A549 (cell line): Measurements from ENCODE around the gene PTPRG. TPM values are rescaled to one million over a fixed set of nuclear protein-coding genes. Genes with fewer than 3 reads are reported as not detected.

Experiments used
- ATAC-seq, 2 experiments: fragments of 200-7000 bp in 1 of 2; fragments of >200 bp in 1 of 2; cut with Nextera tagmentation in 1 of 2; cut with Tn5 transposase in 1 of 2; 3 replicates each; pipeline versions ENCODE4 v1.8.0 to v1.9.1; 2018 to 2020; ENCODE audit warnings: mild to moderate bottlenecking in 1 of 2, moderate library complexity in 1 of 2
- CTCF ChIA-PET: fragments of 300-600 bp; sonication (Branson Sonifier 250); formaldehyde crosslinking; extraction: SDS; loops from one replicate; lab custom pipeline; 2021; ENCODE audit warnings: antibody characterized with exemption, inconsistent platforms; lab: Yijun Ruan, JAX
- POLR2A ChIA-PET: fragments of 350-600 bp; formaldehyde crosslinking; extraction: SDS; loops from one replicate; lab custom pipeline; 2021; ENCODE audit warnings: antibody characterized with exemption, inconsistent platforms; lab: Yijun Ruan, JAX
- DNase-seq, 2 experiments: peaks; one replicate each; pipeline versions ENCODE4 v3.0.0 to v3.0.0-alpha.2; 2011 to 2016; ENCODE audit warnings: low read depth in 1 of 2, low spot score in 1 of 2
- FAIRE-seq: peaks from 2 replicates; lab custom pipeline; 2011; peaks lifted over from hg19 to GRCh38; lab: Jason Lieb, UNC
- H3K27ac ChIP-seq, 2 experiments: fragments of >200 bp; sonication (Bioruptor Twin); formaldehyde crosslinking; 3 replicates each; pipeline ENCODE4 v1.5.1; 2016 to 2017
- H3K4me1 ChIP-seq: fragments of >200 bp; sonication (Bioruptor Twin); formaldehyde crosslinking; 3 replicates; pipeline ENCODE4 v1.6.1; 2016
- H3K4me2 ChIP-seq: fragments of >200 bp; sonication (Bioruptor Twin); formaldehyde crosslinking; 3 replicates; pipeline ENCODE4 v1.6.1; 2016
- H3K4me3 ChIP-seq: fragments of >200 bp; sonication (Bioruptor Twin); formaldehyde crosslinking; 3 replicates; pipeline ENCODE4 v1.5.1; 2016
- H3K9me3 ChIP-seq: fragments of >200 bp; sonication (Bioruptor Twin); formaldehyde crosslinking; 3 replicates; pipeline ENCODE4 v1.6.1; 2016
- CBX8 ChIP-seq: fragments of 200-600 bp; sonication (generic); IDR thresholded peaks from 2 replicates; pipeline ENCODE4 v1.6.1; 2016
- FOSB ChIP-seq: fragments of 250-450 bp; sonication (Bioruptor Pico); IDR thresholded peaks from 2 replicates; pipeline ENCODE4 v1.5.0; 2020; ENCODE audit warnings: mild to moderate bottlenecking, moderate library complexity
- GATA3 ChIP-seq: IDR thresholded peaks from 2 replicates; pipeline ENCODE4 v1.6.1; 2012; ENCODE audit warnings: borderline replicate concordance
- HEYL ChIP-seq: fragments of 250-450 bp; sonication (Bioruptor Pico); IDR thresholded peaks from 2 replicates; pipeline ENCODE4 v1.8.0; 2021; ENCODE audit warnings: mild to moderate bottlenecking, moderate library complexity
- HOXA7 ChIP-seq: fragments of 250-450 bp; sonication (Bioruptor Pico); IDR thresholded peaks from 2 replicates; pipeline ENCODE4 v1.5.0; 2020; ENCODE audit warnings: mild to moderate bottlenecking, moderate library complexity
- HOXB13 ChIP-seq: fragments of 250-450 bp; sonication (Bioruptor Pico); IDR thresholded peaks from 2 replicates; pipeline ENCODE4 v1.5.0; 2020; ENCODE audit warnings: low read depth, mild to moderate bottlenecking, moderate library complexity
- JUN ChIP-seq, 2 experiments: fragments of >200 bp; sonication (Bioruptor Twin); formaldehyde crosslinking; IDR thresholded peaks; 2 replicates in 1 of 2; 3 replicates in 1 of 2; pipeline ENCODE4 v1.6.1; 2016 to 2017
- JUNB ChIP-seq: fragments of >200 bp; sonication (Bioruptor Twin); formaldehyde crosslinking; IDR thresholded peaks from 2 replicates; pipeline ENCODE4 v1.6.1; 2016
- MAFK ChIP-seq: fragments of 450-650 bp; IDR thresholded peaks from 2 replicates; pipeline ENCODE4 v1.6.1; 2014; ENCODE audit not compliant: partially characterized antibody
- MAZ ChIP-seq: fragments of 150-350 bp; IDR thresholded peaks from 2 replicates; pipeline ENCODE4 v1.6.1; 2014; ENCODE audit warnings: antibody characterized with exemption, low read depth, low read length, borderline replicate concordance
- MYC ChIP-seq: IDR thresholded peaks from 2 replicates; pipeline ENCODE4 v1.6.1; 2012; ENCODE audit warnings: mild to moderate bottlenecking, inconsistent platforms, low read length, improper control_type of control experiment, borderline replicate concordance
- NFE2L2 ChIP-seq: fragments of 150-350 bp; conservative IDR thresholded peaks from 2 replicates; pipeline ENCODE4 v1.6.1; 2014; ENCODE audit warnings: low read length
- NPAS2 ChIP-seq: fragments of 250-450 bp; sonication (Bioruptor Pico); IDR thresholded peaks from 2 replicates; pipeline ENCODE4 v1.8.0; 2022; ENCODE audit warnings: mild to moderate bottlenecking, moderate library complexity, borderline replicate concordance
- PHF8 ChIP-seq: fragments of 200-600 bp; sonication (generic); IDR thresholded peaks from 2 replicates; pipeline ENCODE4 v1.6.1; 2016; ENCODE audit warnings: low read depth, mild to moderate bottlenecking, antibody characterized with exemption, moderate library complexity, borderline replicate concordance
- RAD21 ChIP-seq, 2 experiments: fragments of >200 bp in 1 of 2; sonication (Bioruptor Twin) in 1 of 2; formaldehyde crosslinking in 1 of 2; IDR thresholded peaks in 1 of 2; conservative IDR thresholded peaks in 1 of 2; 2 replicates in 1 of 2; 3 replicates in 1 of 2; pipeline ENCODE4 v1.6.1; 2012 to 2018; ENCODE audit warnings: inconsistent platforms in 1 of 2
- ZFP36 ChIP-seq: fragments of 450-650 bp; IDR thresholded peaks from 2 replicates; pipeline ENCODE4 v1.6.1; 2014; ENCODE audit warnings: borderline replicate concordance; ENCODE audit not compliant: partially characterized antibody
- WGBS: methylation state at CpG from one replicate; pipeline ENCODE4 v1.1.6; 2017; ENCODE audit errors: missing lambda C conversion rate; 5-methylcytosine and 5-hydroxymethylcytosine counted together
- polyA plus RNA-seq, 4 experiments: library from polyadenylated mRNA; depleted of rRNA in 3 of 4; stranded (reverse); fragments of >200 nt; fragmentation: RNase III in 1 of 4; extraction: RNeasy Plus Mini Kit Qiagen cat#74134 plus additional on column Dnase treatment in 1 of 4; gene quantifications; 2 replicates in 3 of 4; 3 replicates in 1 of 4; pipeline ENCODE4 v1.2.3, GENCODE V29; 2011 to 2017
- TF ChIP-seq, protein P1 (sequence below): fragments of 250-450 bp; sonication (Bioruptor Pico); IDR thresholded peaks from 2 replicates; pipeline ENCODE4 v1.5.0; 2020; ENCODE audit warnings: low read depth, mild to moderate bottlenecking, moderate library complexity
- TF ChIP-seq, protein P2 (sequence below): fragments of >200 bp; sonication (Bioruptor Twin); formaldehyde crosslinking; IDR thresholded peaks from 3 replicates; pipeline ENCODE4 v1.6.1; 2016
- TF ChIP-seq, protein P3 (sequence below): fragments of 200-600 bp; sonication (generic); IDR thresholded peaks from 2 replicates; pipeline ENCODE4 v1.6.1; 2016; ENCODE audit warnings: antibody characterized with exemption, mild to moderate bottlenecking, moderate library complexity
- TF ChIP-seq, protein P4 (sequence below): fragments of >200 bp; sonication (Bioruptor Twin); formaldehyde crosslinking; IDR thresholded peaks from 3 replicates; pipeline ENCODE4 v1.5.1; 2016
- TF ChIP-seq, protein P5 (sequence below): IDR thresholded peaks from 2 replicates; pipeline ENCODE4 v1.6.1; 2012

PTPRG gene
- polyA plus RNA-seq, 2 of the 4 experiments (the other 2 are of a cell fraction) = 4.5 to 4.8 TPM

DNA sequence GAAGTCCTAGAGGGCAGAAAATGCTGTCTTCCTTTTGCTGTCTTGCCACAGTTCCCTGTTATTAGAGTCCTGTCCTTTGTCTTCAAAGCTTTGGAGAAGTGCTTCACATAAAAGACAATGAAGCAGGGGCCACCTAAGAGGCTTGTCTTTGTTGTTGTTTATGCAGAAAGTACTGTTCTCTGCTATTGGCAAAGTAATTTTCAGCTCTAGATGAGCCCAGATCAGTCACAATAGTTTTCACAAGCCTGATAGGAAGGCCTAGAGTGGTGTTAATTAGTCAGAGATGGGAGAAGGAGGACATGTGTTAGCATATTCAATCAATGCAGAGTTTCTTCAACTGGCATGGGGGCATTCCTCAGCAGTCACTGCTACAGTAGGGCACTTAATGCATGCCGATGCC is 300.0 kb downstream of the PTPRG start:
- Histone ChIP-seq H3K9me3 (no peaks in the 10 kb centered on the region), H3K4me2 (no peak overlapping the region), H3K4me1 (no peaks in the 10 kb centered on the region), H3K4me3 (no peak overlapping the region), H3K27ac (no peak overlapping the region)
- 40% methylated on average over 1 of the region's 1 CpG for WGBS
- ATAC-seq (no peak), FAIRE-seq (no peak), DNase-seq (no peak)
- POLR2A ChIA-PET = no interaction called here
- TF ChIP-seq JUNB (no peak), HEYL (no peak), NPAS2 (CRISPR knock-in tag) (no peak), RAD21 (conservative IDR thresholded peaks at IDR 0.05 in 1 of 2, IDR thresholded peaks at IDR 0.05 in 1 of 2) (no peak), HOXA7 (CRISPR knock-in tag) (no peak), FOSB (CRISPR knock-in tag) (no peak), MAZ (no peak), JUN (IDR thresholded peaks at IDR 0.05) (no peak)
- TF ChIP-seq, protein P1, sequence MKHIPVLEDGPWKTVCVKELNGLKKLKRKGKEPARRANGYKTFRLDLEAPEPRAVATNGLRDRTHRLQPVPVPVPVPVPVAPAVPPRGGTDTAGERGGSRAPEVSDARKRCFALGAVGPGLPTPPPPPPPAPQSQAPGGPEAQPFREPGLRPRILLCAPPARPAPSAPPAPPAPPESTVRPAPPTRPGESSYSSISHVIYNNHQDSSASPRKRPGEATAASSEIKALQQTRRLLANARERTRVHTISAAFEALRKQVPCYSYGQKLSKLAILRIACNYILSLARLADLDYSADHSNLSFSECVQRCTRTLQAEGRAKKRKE = no peak
- TF ChIP-seq, protein P2, sequence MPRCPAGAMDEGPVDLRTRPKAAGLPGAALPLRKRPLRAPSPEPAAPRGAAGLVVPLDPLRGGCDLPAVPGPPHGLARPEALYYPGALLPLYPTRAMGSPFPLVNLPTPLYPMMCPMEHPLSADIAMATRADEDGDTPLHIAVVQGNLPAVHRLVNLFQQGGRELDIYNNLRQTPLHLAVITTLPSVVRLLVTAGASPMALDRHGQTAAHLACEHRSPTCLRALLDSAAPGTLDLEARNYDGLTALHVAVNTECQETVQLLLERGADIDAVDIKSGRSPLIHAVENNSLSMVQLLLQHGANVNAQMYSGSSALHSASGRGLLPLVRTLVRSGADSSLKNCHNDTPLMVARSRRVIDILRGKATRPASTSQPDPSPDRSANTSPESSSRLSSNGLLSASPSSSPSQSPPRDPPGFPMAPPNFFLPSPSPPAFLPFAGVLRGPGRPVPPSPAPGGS = no peak
- TF ChIP-seq, protein P3, sequence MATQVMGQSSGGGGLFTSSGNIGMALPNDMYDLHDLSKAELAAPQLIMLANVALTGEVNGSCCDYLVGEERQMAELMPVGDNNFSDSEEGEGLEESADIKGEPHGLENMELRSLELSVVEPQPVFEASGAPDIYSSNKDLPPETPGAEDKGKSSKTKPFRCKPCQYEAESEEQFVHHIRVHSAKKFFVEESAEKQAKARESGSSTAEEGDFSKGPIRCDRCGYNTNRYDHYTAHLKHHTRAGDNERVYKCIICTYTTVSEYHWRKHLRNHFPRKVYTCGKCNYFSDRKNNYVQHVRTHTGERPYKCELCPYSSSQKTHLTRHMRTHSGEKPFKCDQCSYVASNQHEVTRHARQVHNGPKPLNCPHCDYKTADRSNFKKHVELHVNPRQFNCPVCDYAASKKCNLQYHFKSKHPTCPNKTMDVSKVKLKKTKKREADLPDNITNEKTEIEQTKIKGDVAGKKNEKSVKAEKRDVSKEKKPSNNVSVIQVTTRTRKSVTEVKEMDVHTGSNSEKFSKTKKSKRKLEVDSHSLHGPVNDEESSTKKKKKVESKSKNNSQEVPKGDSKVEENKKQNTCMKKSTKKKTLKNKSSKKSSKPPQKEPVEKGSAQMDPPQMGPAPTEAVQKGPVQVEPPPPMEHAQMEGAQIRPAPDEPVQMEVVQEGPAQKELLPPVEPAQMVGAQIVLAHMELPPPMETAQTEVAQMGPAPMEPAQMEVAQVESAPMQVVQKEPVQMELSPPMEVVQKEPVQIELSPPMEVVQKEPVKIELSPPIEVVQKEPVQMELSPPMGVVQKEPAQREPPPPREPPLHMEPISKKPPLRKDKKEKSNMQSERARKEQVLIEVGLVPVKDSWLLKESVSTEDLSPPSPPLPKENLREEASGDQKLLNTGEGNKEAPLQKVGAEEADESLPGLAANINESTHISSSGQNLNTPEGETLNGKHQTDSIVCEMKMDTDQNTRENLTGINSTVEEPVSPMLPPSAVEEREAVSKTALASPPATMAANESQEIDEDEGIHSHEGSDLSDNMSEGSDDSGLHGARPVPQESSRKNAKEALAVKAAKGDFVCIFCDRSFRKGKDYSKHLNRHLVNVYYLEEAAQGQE = no peak
- TF ChIP-seq, protein P4, sequence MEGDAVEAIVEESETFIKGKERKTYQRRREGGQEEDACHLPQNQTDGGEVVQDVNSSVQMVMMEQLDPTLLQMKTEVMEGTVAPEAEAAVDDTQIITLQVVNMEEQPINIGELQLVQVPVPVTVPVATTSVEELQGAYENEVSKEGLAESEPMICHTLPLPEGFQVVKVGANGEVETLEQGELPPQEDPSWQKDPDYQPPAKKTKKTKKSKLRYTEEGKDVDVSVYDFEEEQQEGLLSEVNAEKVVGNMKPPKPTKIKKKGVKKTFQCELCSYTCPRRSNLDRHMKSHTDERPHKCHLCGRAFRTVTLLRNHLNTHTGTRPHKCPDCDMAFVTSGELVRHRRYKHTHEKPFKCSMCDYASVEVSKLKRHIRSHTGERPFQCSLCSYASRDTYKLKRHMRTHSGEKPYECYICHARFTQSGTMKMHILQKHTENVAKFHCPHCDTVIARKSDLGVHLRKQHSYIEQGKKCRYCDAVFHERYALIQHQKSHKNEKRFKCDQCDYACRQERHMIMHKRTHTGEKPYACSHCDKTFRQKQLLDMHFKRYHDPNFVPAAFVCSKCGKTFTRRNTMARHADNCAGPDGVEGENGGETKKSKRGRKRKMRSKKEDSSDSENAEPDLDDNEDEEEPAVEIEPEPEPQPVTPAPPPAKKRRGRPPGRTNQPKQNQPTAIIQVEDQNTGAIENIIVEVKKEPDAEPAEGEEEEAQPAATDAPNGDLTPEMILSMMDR = no peak
- CTCF ChIA-PET = no interaction called here

DNA sequence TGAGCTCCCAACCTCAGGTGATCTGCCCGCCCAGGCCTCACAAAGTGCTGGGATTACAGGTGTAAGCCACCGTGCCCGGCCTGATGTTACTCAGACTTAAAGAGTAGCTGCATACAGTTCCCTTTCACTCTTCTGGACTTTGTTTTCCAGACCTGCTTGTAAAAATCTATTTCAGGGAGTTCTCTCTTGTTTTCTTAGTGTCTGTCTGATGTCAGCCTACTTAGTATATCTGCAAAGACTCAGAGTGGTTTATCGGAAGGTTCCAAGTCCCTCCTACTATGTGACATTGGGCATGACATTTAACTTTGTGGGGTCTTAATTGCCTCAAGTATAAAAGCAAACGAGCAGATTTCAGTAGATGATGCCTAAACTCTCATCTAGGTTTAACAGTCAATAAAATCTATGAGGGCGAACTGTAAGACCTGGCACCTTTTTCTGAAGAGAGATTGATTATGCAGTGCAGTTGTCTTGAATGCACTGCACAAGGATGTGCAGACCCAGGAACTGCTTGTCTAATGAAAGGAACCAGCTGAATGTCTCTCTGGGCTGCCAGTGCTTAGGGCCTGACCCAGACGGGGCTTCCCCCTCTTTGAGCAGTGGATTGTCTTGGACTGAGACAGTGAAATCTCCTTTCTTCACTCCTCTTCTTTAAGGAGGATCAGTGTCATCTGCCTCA is 301.4 kb downstream of the PTPRG start:
- CTCF ChIA-PET = no interaction called here
- WGBS = 41% methylated on average over 6 of the region's 7 CpGs

More for the DNA sequence above, 301.4 kb downstream of the PTPRG start:
- Histone ChIP-seq H3K27ac (no peak overlapping the region), H3K4me3 (no peak overlapping the region), H3K9me3 (no peaks in the 10 kb centered on the region)
- DNase-seq = no peak
- POLR2A ChIA-PET = no interaction called here
- no peak for FAIRE-seq
- TF ChIP-seq HOXB13 (CRISPR knock-in tag) = no peak
- no peak for TF ChIP-seq ZFP36
- no peak for TF ChIP-seq GATA3
- TF ChIP-seq JUN (IDR thresholded peaks at IDR 0.05) = no peak
- TF ChIP-seq, protein P4 = no peak
- TF ChIP-seq NFE2L2 = no peak
- no peak for TF ChIP-seq MYC
- TF ChIP-seq PHF8 = no peak
- no peak for TF ChIP-seq NPAS2 (CRISPR knock-in tag)
- TF ChIP-seq, protein P5, sequence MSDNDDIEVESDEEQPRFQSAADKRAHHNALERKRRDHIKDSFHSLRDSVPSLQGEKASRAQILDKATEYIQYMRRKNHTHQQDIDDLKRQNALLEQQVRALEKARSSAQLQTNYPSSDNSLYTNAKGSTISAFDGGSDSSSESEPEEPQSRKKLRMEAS = no peak
- TF ChIP-seq, protein P3 = no peak
- no peak for TF ChIP-seq MAFK
- no peak for TF ChIP-seq CBX8
- TF ChIP-seq, all 56 proteins: peak for 0
- Histone ChIP-seq H3K4me2 (no peak overlapping the region), H3K4me1 (no peaks in the 10 kb centered on the region)
- ATAC-seq = no peak
